PC-3 (cell line): ENCODE measurements around the gene IQCE. TPM values are rescaled to one million over a fixed set of nuclear protein-coding genes. Genes with fewer than 3 reads are reported as not detected.

Experiments used
- ATAC-seq: fragments of 200-7000 bp; cut with Tn5 transposase; 2 replicates; pipeline ENCODE4 v1.9.1; 2020; ENCODE audit warnings: mild to moderate bottlenecking, moderate library complexity
- BruUV-seq: library from RNA; stranded (reverse); fragments of 400-500 nt; replicated peaks from 2 replicates; lab custom pipeline; 2021; lab: Mats Ljungman, UMichigan
- CTCF ChIA-PET: fragments of 300-600 bp; sonication (Branson Sonifier 250); formaldehyde crosslinking; loops from one replicate; lab custom pipeline; 2022; ENCODE audit warnings: antibody characterized with exemption; lab: Charles Lee
- POLR2A ChIA-PET: fragments of 300-600 bp; sonication (Branson Sonifier 250); formaldehyde crosslinking; loops from one replicate; lab custom pipeline; 2022; ENCODE audit warnings: antibody characterized with exemption; ENCODE audit not compliant: unreplicated experiment; lab: Charles Lee
- DNase-seq: peaks from one replicate; pipeline ENCODE4 v3.0.0-alpha.2; 2015
- H2AFZ ChIP-seq: fragments of 300-600 bp; sonication (generic); 2 replicates; pipeline ENCODE4 v1.6.0; 2016; ENCODE audit warnings: antibody characterized with exemption, low read length
- H3F3A ChIP-seq: fragments of 300-600 bp; sonication (generic); one replicate; pipeline ENCODE4 v1.6.0; 2017; ENCODE audit warnings: antibody characterized with exemption, low read length, control low read depth, mild to moderate bottlenecking; ENCODE audit not compliant: unreplicated experiment
- H3K27ac ChIP-seq: fragments of 300-600 bp; sonication (generic); 2 replicates; pipeline ENCODE4 v1.5.1; 2016; ENCODE audit warnings: mild to moderate bottlenecking, low read length
- H3K27me3 ChIP-seq: fragments of 300-600 bp; sonication (generic); 2 replicates; pipeline ENCODE4 v1.6.1; 2016; ENCODE audit warnings: low read length, mixed read lengths
- H3K36me3 ChIP-seq: fragments of 300-600 bp; sonication (generic); 2 replicates; pipeline ENCODE4 v1.6.1; 2016; ENCODE audit warnings: low read depth, mixed run types, low read length, mixed read lengths
- H3K4me1 ChIP-seq: fragments of 300-600 bp; sonication (generic); 2 replicates; pipeline ENCODE4 v1.5.1; 2016; ENCODE audit warnings: low read length; ENCODE audit not compliant: insufficient read depth
- H3K4me2 ChIP-seq: fragments of 300-600 bp; sonication (generic); 2 replicates; pipeline ENCODE4 v1.6.0; 2016; ENCODE audit warnings: low read length
- H3K4me3 ChIP-seq: fragments of 300-600 bp; sonication (generic); 2 replicates; pipeline ENCODE4 v1.5.1; 2016; ENCODE audit warnings: mild to moderate bottlenecking, low read length, mixed read lengths
- H3K79me2 ChIP-seq: fragments of 300-600 bp; sonication (generic); 2 replicates; pipeline ENCODE4 v1.6.1; 2017; ENCODE audit warnings: low read length, mixed read lengths
- H3K9ac ChIP-seq: fragments of 300-600 bp; sonication (generic); 2 replicates; pipeline ENCODE4 v1.6.0; 2016; ENCODE audit warnings: mild to moderate bottlenecking, low read length
- H3K9me2 ChIP-seq: fragments of 300-600 bp; sonication (generic); replicated peaks from 2 replicates; pipeline ENCODE4 v1.6.1; 2016; ENCODE audit warnings: mixed run types, low read length, mixed read lengths
- H3K9me3 ChIP-seq: fragments of 300-600 bp; sonication (generic); 2 replicates; pipeline ENCODE4 v1.6.1; 2016; ENCODE audit warnings: low read length, mixed read lengths
- H4K20me1 ChIP-seq: fragments of 300-600 bp; sonication (generic); 2 replicates; pipeline ENCODE4 v1.6.1; 2016; ENCODE audit warnings: low read length, mixed read lengths
- EZH2 ChIP-seq: fragments of 300-600 bp; sonication (generic); IDR thresholded peaks from one replicate; pipeline ENCODE4 v1.6.1; 2017; ENCODE audit warnings: antibody characterized with exemption, mild to moderate bottlenecking, low read length; ENCODE audit not compliant: unreplicated experiment
- EZH2phosphoT487 ChIP-seq: fragments of 300-600 bp; sonication (generic); IDR thresholded peaks from 2 replicates; pipeline ENCODE4 v1.6.1; 2018; ENCODE audit warnings: mild to moderate bottlenecking, antibody characterized with exemption, low read length, borderline replicate concordance
- intact Hi-C: fragments of 100-400 bp; cut with micrococcal nuclease; formaldehyde crosslinking; loops from 2 replicates; pipeline ENCODE4 v1.9.0; 2023
- total RNA-seq: library from RNA; depleted of rRNA; stranded (reverse); fragments of >200 nt; gene quantifications from 2 replicates; pipeline ENCODE4 v1.2.3, GENCODE V29; 2014
- TF ChIP-seq, protein P1 (sequence below): fragments of 300-600 bp; sonication (generic); conservative IDR thresholded peaks from 2 replicates; pipeline ENCODE4 v1.5.1; 2017; ENCODE audit warnings: antibody characterized with exemption, low read depth, mild to moderate bottlenecking, low read length

IQCE gene
- total RNA-seq, 1 experiment from 2014 or later, result 9.7 TPM

DNA sequence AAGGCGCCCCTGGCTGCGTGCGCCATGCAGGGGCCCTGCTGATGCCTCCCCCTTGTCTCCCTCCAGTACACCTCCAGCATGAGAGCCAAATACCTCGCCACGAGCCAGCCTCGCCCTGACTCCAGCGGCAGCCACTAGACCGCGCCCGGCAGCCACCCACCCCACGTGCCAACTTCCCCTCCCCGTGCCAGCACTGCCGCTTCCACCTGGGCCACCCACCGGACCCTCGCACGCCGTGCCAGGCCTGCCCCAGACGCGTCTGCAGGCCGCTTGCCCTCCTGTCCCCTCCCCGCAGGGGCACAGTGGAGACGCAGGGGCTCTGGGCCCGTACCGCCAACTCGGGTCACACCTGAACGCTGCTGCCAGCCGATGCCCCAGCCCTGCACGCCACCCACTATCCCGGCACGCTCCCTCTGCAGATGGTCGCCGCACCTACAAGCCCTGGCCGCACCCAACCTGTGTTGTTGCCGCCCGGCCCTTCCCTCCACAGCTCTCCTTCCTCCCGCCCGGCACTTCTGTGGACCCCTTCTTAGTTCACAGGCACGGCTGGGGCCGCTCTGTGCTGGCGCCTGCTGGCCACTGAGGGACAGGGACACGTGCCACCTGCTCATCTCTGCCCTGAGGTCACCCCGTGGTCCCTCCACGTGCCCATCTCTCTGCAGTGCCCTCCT is 103.0 kb downstream of the IQCE start:
- no TSS peak for BruUV-seq
- ATAC-seq (0 out of 2 replicates have a peak, but pooled peaks have one; percentile 11), DNase-seq (no peak)
- H3K9ac ChIP-seq, result no peak overlapping the region
- intact Hi-C loops, result no loop called here
- H3K79me2 ChIP-seq, result no peaks in the 10 kb centered on the region
- no peaks in the 10 kb centered on the region for H3K36me3 ChIP-seq
- no peaks in the 10 kb centered on the region for H3F3A ChIP-seq
- no peaks in the 10 kb centered on the region for H3K9me3 ChIP-seq
- H2AFZ ChIP-seq, result no peak overlapping the region
- no peaks in the 10 kb centered on the region for H3K9me2 ChIP-seq
- no peaks in the 10 kb centered on the region for H3K27me3 ChIP-seq
- ChIA-PET POLR2A (no interaction called here), CTCF (no interaction called here)
- TF ChIP-seq, protein P1, sequence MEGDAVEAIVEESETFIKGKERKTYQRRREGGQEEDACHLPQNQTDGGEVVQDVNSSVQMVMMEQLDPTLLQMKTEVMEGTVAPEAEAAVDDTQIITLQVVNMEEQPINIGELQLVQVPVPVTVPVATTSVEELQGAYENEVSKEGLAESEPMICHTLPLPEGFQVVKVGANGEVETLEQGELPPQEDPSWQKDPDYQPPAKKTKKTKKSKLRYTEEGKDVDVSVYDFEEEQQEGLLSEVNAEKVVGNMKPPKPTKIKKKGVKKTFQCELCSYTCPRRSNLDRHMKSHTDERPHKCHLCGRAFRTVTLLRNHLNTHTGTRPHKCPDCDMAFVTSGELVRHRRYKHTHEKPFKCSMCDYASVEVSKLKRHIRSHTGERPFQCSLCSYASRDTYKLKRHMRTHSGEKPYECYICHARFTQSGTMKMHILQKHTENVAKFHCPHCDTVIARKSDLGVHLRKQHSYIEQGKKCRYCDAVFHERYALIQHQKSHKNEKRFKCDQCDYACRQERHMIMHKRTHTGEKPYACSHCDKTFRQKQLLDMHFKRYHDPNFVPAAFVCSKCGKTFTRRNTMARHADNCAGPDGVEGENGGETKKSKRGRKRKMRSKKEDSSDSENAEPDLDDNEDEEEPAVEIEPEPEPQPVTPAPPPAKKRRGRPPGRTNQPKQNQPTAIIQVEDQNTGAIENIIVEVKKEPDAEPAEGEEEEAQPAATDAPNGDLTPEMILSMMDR, result no peak
- TF ChIP-seq EZH2phosphoT487 (no peak), EZH2 (no peak)
- no peak overlapping the region for H3K4me3 ChIP-seq
- H3K4me2 ChIP-seq, result no peak overlapping the region
- no peak overlapping the region for H3K27ac ChIP-seq
- no peaks in the 10 kb centered on the region for H3K4me1 ChIP-seq
- H4K20me1 ChIP-seq, result no peaks in the 10 kb centered on the region

DNA sequence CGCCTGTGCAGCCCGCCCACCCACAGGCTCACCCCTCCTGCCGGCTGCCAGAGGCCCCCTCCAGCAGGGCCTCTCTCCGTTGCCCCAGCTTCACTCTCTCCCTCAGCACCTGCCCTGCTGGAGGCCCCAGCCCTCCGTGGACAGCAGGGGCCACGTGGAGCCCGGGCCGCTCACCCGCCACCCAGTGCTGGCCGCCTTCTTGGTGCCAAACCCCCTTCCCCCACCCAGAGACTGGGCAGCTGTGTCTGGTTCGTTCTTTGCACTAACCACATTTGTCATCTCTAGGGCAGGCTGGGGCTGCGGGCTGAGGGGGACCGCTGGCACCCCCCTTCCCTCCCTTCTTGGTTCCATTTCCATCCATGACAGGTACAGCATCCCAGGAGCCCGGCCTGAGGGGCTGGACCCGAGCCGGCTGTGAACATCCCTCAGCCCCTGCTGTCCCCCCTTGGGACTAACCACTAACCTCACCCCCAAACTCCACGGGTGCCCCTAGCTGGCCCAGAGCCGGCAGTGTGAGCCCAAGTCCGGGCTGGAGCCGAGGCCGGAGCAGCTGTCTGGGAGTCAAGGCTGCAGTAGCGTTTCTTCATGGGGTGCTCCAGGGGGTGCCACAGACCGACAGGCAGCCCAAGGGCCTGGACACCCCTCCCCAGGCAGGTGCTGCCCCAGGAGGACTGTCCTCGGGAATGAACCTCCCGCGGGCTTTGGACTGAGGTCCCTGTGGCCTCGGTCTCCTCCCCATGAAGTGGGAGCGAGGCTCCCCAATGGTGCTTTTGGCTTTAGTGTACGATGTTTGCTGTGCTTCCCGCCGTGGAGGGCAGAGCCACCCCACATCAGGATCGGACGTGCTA is 103.7 kb downstream of the IQCE start:
- intact Hi-C loops, result no loop called here
- Histone ChIP-seq H3K27ac (no peak overlapping the region), H4K20me1 (no peaks in the 10 kb centered on the region), H3F3A (no peaks in the 10 kb centered on the region), H3K9me3 (no peaks in the 10 kb centered on the region), H3K4me1 (no peaks in the 10 kb centered on the region), H2AFZ (no peak overlapping the region), H3K4me2 (no peak overlapping the region), H3K36me3 (no peaks in the 10 kb centered on the region), H3K9me2 (no peaks in the 10 kb centered on the region), H3K27me3 (no peaks in the 10 kb centered on the region), H3K9ac (no peak overlapping the region), H3K4me3 (no peak overlapping the region), H3K79me2 (no peaks in the 10 kb centered on the region)
- POLR2A ChIA-PET, result no interaction called here
- DNase-seq (no peak), ATAC-seq (no peak)
- no TSS peak for BruUV-seq
- CTCF ChIA-PET, result no interaction called here
- TF ChIP-seq, protein P1, result no peak
- TF ChIP-seq EZH2 (no peak), EZH2phosphoT487 (no peak)
